HepG2 (cell line): ENCODE measurements around the gene FSTL1. TPM values are rescaled to one million over a fixed set of nuclear protein-coding genes. Genes with fewer than 3 reads are reported as not detected.

Source experiments
- ATAC-seq: fragments of 200-7000 bp; cut with Tn5 transposase; 3 replicates; pipeline ENCODE4 v1.9.1; 2020; ENCODE audit warnings: mild to moderate bottlenecking, moderate library complexity
- BruUV-seq: library from RNA; stranded (reverse); fragments of 400-500 nt; replicated peaks from 2 replicates; lab custom pipeline; 2021; lab: Mats Ljungman, UMichigan
- CTCF ChIA-PET: fragments of 300-600 bp; formaldehyde crosslinking; extraction: SDS; loops from one replicate; lab custom pipeline; 2021; ENCODE audit warnings: low total read pairs, inconsistent platforms, low intra/inter-chr PET ratio; lab: Yijun Ruan, JAX
- POLR2A ChIA-PET: fragments of 350-600 bp; sonication (Branson Sonifier 250); formaldehyde crosslinking; loops from one replicate; lab custom pipeline; 2020; ENCODE audit warnings: antibody characterized with exemption, inconsistent platforms; lab: Yijun Ruan, JAX
- DNase-seq: peaks from one replicate; pipeline ENCODE4 v3.0.0-alpha.2; 2015; ENCODE audit warnings: low spot score
- FAIRE-seq: peaks from 3 replicates; lab custom pipeline; 2011; peaks lifted over from hg19 to GRCh38; lab: Jason Lieb, UNC
- H2AFZ ChIP-seq: one replicate; pipeline ENCODE4 v1.6.1; 2011; ENCODE audit warnings: low read length, inconsistent platforms
- H3K27ac ChIP-seq: fragments of 300-600 bp; 3 replicates; pipeline ENCODE4 v1.8.0; 2011; ENCODE audit warnings: mixed run types, mild to moderate bottlenecking, mixed read lengths, low read length, inconsistent platforms; ENCODE audit not compliant: insufficient read depth; ENCODE audit errors: extremely low read length
- H3K27me3 ChIP-seq, 2 experiments: fragments of 200-600 bp in 1 of 2; 2 replicates in 1 of 2; 3 replicates in 1 of 2; pipeline versions ENCODE4 v1.6.0 to v1.8.0; 2011; ENCODE audit warnings: low read length in 2 of 2, mild to moderate bottlenecking in 2 of 2, moderate library complexity in 2 of 2, inconsistent platforms in 1 of 2; ENCODE audit not compliant: insufficient read depth in 2 of 2, control insufficient read depth in 1 of 2
- H3K36me3 ChIP-seq, 2 experiments: fragments of 200-600 bp in 1 of 2; replicated peaks in 1 of 2; 2 replicates in 1 of 2; 3 replicates in 1 of 2; pipeline versions ENCODE4 v1.5.1 to v1.8.0; 2011; ENCODE audit warnings: low read length in 2 of 2, inconsistent platforms in 1 of 2; ENCODE audit not compliant: insufficient read depth in 2 of 2, control insufficient read depth in 1 of 2
- H3K4me1 ChIP-seq: 2 replicates; pipeline ENCODE4 v1.5.1; 2012; ENCODE audit warnings: low read length, inconsistent platforms; ENCODE audit not compliant: insufficient read depth
- H3K4me2 ChIP-seq: 2 replicates; pipeline ENCODE4 v1.6.0; 2011; ENCODE audit warnings: low read depth, low read length, inconsistent platforms
- H3K4me3 ChIP-seq, 3 experiments: fragments of 200-600 bp in 1 of 3; sonication (generic), shearing (Covaris generic) in 1 of 3; replicated peaks in 1 of 3; 2 replicates each; pipeline ENCODE4 v1.5.1; 2011 to 2016; ENCODE audit warnings: low read length in 3 of 3, inconsistent platforms in 2 of 3, low read depth in 2 of 3, mild to moderate bottlenecking in 2 of 3, control low read depth in 1 of 3, mixed read lengths in 1 of 3; ENCODE audit not compliant: insufficient read depth in 1 of 3
- H3K79me2 ChIP-seq: one replicate; pipeline ENCODE4 v1.6.1; 2011; ENCODE audit warnings: low read length, inconsistent platforms; ENCODE audit not compliant: insufficient read depth
- H3K9ac ChIP-seq: 2 replicates; pipeline ENCODE4 v1.6.0; 2011; ENCODE audit warnings: mild to moderate bottlenecking, low read depth, low read length, inconsistent platforms; ENCODE audit not compliant: insufficient read depth
- H3K9me3 ChIP-seq: 2 replicates; pipeline ENCODE4 v1.5.1; 2012; ENCODE audit warnings: mild to moderate bottlenecking, low read length
- H4K20me1 ChIP-seq: 2 replicates; pipeline ENCODE4 v1.6.0; 2011; ENCODE audit warnings: inconsistent platforms, mild to moderate bottlenecking, low read length, moderate library complexity; ENCODE audit not compliant: insufficient read depth
- ATRX ChIP-seq: sonication (generic); formaldehyde crosslinking; IDR thresholded peaks from 2 replicates; pipeline ENCODE4 v1.4.0; 2020; ENCODE audit warnings: missing genetic modification reagents, borderline replicate concordance
- HDAC1 ChIP-seq: sonication (generic); formaldehyde crosslinking; IDR thresholded peaks from 2 replicates; pipeline ENCODE4 v1.5.1; 2020; ENCODE audit warnings: mild to moderate bottlenecking, missing genetic modification reagents
- KDM5A ChIP-seq: fragments of 200-600 bp; sonication (generic); IDR thresholded peaks from 2 replicates; pipeline ENCODE4 v1.7.0; 2018; ENCODE audit warnings: antibody characterized with exemption, mild to moderate bottlenecking, low read length, borderline replicate concordance
- MAX ChIP-seq: IDR thresholded peaks from 2 replicates; pipeline ENCODE4 v1.6.1; 2012; ENCODE audit warnings: inconsistent platforms
- MAZ ChIP-seq, 2 experiments: sonication (generic) in 1 of 2; formaldehyde crosslinking in 1 of 2; IDR thresholded peaks; 2 replicates each; pipeline versions ENCODE4 v1.5.0 to v1.6.1; 2012 to 2020; ENCODE audit warnings: low read depth in 2 of 2, mild to moderate bottlenecking in 2 of 2, borderline replicate concordance in 1 of 2, improper control_type of control experiment in 1 of 2, low read length in 1 of 2, missing genetic modification reagents in 1 of 2, moderate library complexity in 1 of 2
- MBD4 ChIP-seq: IDR thresholded peaks from 2 replicates; pipeline ENCODE4 v1.6.1; 2012; ENCODE audit warnings: low read length, inconsistent platforms, borderline replicate concordance
- MBNL3 ChIP-seq: fragments of 250-450 bp; sonication (Bioruptor Pico); conservative IDR thresholded peaks from 2 replicates; pipeline ENCODE4 v1.8.0; 2022; ENCODE audit warnings: mild to moderate bottlenecking, inconsistent platforms
- NFATC3 ChIP-seq: sonication (generic); formaldehyde crosslinking; IDR thresholded peaks from 2 replicates; pipeline ENCODE4 v1.5.1; 2020; ENCODE audit warnings: mild to moderate bottlenecking, missing genetic modification reagents
- NR2F2 ChIP-seq: IDR thresholded peaks from 2 replicates; pipeline ENCODE4 v1.6.1; 2012; ENCODE audit warnings: low read depth, inconsistent platforms, borderline replicate concordance
- NRL ChIP-seq: sonication (generic); formaldehyde crosslinking; IDR thresholded peaks from 2 replicates; pipeline ENCODE4 v1.5.0; 2020; ENCODE audit warnings: missing genetic modification reagents, mild to moderate bottlenecking, moderate library complexity, borderline replicate concordance
- PITX1 ChIP-seq: sonication (generic); formaldehyde crosslinking; IDR thresholded peaks from 2 replicates; pipeline ENCODE4 v1.5.1; 2020; ENCODE audit warnings: mild to moderate bottlenecking, missing genetic modification reagents
- RBAK ChIP-seq: sonication (generic); formaldehyde crosslinking; IDR thresholded peaks from 2 replicates; pipeline ENCODE4 v1.5.1; 2020; ENCODE audit warnings: mild to moderate bottlenecking, missing genetic modification reagents
- SAP130 ChIP-seq: IDR thresholded peaks from 2 replicates; pipeline ENCODE4 v1.6.1; 2016; ENCODE audit warnings: low read depth
- TERF1 ChIP-seq: sonication (generic); formaldehyde crosslinking; IDR thresholded peaks from 2 replicates; pipeline ENCODE4 v1.8.0; 2022; ENCODE audit warnings: mild to moderate bottlenecking, missing genetic modification reagents, moderate library complexity
- UBTF ChIP-seq: sonication (generic); formaldehyde crosslinking; IDR thresholded peaks from 2 replicates; pipeline ENCODE4 v1.4.0; 2020; ENCODE audit warnings: mild to moderate bottlenecking, missing genetic modification reagents
- ZFP62 ChIP-seq: sonication (generic); formaldehyde crosslinking; IDR thresholded peaks from 2 replicates; pipeline ENCODE4 v1.4.0; 2020; ENCODE audit warnings: missing genetic modification reagents
- ZNF574 ChIP-seq: sonication (generic); formaldehyde crosslinking; IDR thresholded peaks from 2 replicates; pipeline ENCODE4 v1.4.0; 2020; ENCODE audit warnings: missing genetic modification reagents
- WGBS: methylation state at CpG from one replicate; pipeline ENCODE4 v1.1.6; 2017; ENCODE audit warnings: low lambda C conversion rate; 5-methylcytosine and 5-hydroxymethylcytosine counted together
- in situ Hi-C: cut with HindIII; loops from 2 replicates; pipeline ENCODE4 v1.10.0; 2017; ENCODE audit warnings: low pct_unique_long_range_greater_than_20kb; ENCODE audit not compliant: extremely low pct_ligation_motif_present
- intact Hi-C: fragments of 100-400 bp; cut with micrococcal nuclease; formaldehyde crosslinking; loops from one replicate; pipeline ENCODE4 v1.10.0; 2022; ENCODE audit not compliant: unreplicated experiment
- polyA plus RNA-seq, 8 experiments: library from polyadenylated mRNA; depleted of rRNA in 3 of 8; stranded (reverse) in 7 of 8; unstranded in 1 of 8; fragments of >200 nt; fragmentation: Illumina TruSeq in 4 of 8; extraction: Trizol in 4 of 8; gene quantifications; 2 replicates each; pipeline versions ENCODE4 v1.2.1 to v1.2.3, GENCODE V29; 2011 to 2016; ENCODE audit warnings: low read depth in 4 of 8, missing spikeins in 1 of 8, mixed read lengths in 1 of 8; ENCODE audit not compliant: insufficient read depth in 1 of 8
- total RNA-seq, 5 experiments: library from RNA; depleted of rRNA; stranded (reverse); fragments of >200 nt; fragmentation: Illumina TruSeq; extraction: Trizol; gene quantifications; 2 replicates each; pipeline ENCODE4 v1.2.3, GENCODE V29; 2016; ENCODE audit warnings: low read depth in 1 of 5

FSTL1 gene
- total and polyA plus RNA-seq, 2 of the 13 experiments (the other 11 are each of a cell fraction or from before 2014, with no cell fraction given) = 0.07 to 0.29 TPM

GRCh38 chr3:120445654-120446053 is 5.1 kb downstream of the FSTL1 start:
- CTCF ChIA-PET = no interaction called here

More at GRCh38 chr3:120445654-120446053, 5.1 kb downstream of the FSTL1 start:
- Histone ChIP-seq H3K79me2 (no peaks in the 10 kb centered on the region), H3K36me3 (no peaks in the 10 kb centered on the region), H3K9ac (no peak overlapping the region), H3K27ac (no peak overlapping the region), H3K9me3 (no peaks in the 10 kb centered on the region), H3K27me3 (peaks cover 3 to 39% of the 10 kb centered on the region in 2 experiments), H3K4me3 (no peak overlapping the region), H4K20me1 (no peaks in the 10 kb centered on the region), H3K4me1 (0 out of 2 replicates have a peak, but pooled peaks cover 7% of the 10 kb centered on the region)
- POLR2A ChIA-PET = no interaction called here
- ATAC-seq = no peak
- in situ Hi-C loops = no loop called here
- DNase-seq = no peak
- BruUV-seq = no TSS peak
- TF ChIP-seq KDM5A (no peak), MAZ (IDR thresholded peaks at IDR 0.05; ENCODE audit: borderline replicate concordance, low read depth, low read length) (no peak), MAZ (CRISPR knock-in tag; IDR thresholded peaks at IDR 0.05; ENCODE audit: low read depth) (no peak), NRL (no peak), MBNL3 (CRISPR knock-in tag) (no peak), MBD4 (no peak), ZFP62 (no peak), RBAK (CRISPR knock-in tag) (no peak), MAX (no peak), SAP130 (CRISPR knock-in tag) (no peak), ATRX (no peak), PITX1 (CRISPR knock-in tag) (no peak), TERF1 (CRISPR knock-in tag) (no peak), HDAC1 (CRISPR knock-in tag) (no peak), ZNF574 (CRISPR knock-in tag) (no peak), UBTF (CRISPR knock-in tag) (no peak), NFATC3 (CRISPR knock-in tag) (no peak), NR2F2 (no peak)
- TF ChIP-seq, all 625 proteins: peak for 0
- no peak overlapping the region for H2AFZ ChIP-seq
- FAIRE-seq = no peak
- 4% methylated on average over 4 of the region's 5 CpGs for WGBS
- H3K4me2 ChIP-seq = no peak overlapping the region
- intact Hi-C loops = no loop called here
